Bronchial epithelial cell (primary cell): ENCODE measurements around the gene TMEM233. TPM values are rescaled to one million over a fixed set of nuclear protein-coding genes. Genes with fewer than 3 reads are reported as not detected.

Experiments
- DNase-seq: peaks from one replicate; pipeline ENCODE4 v3.0.0-alpha.2; 2010; ENCODE audit warnings: low read depth
- FAIRE-seq: peaks from 2 replicates; lab custom pipeline; 2011; peaks lifted over from hg19 to GRCh38; lab: Jason Lieb, UNC
- H3K27me3 ChIP-seq: 2 replicates; pipeline ENCODE4 v1.5.1; 2011; ENCODE audit warnings: low read length; ENCODE audit not compliant: control insufficient read depth, insufficient read depth
- H3K36me3 ChIP-seq: 2 replicates; pipeline ENCODE4 v1.5.1; 2011; ENCODE audit warnings: low read length; ENCODE audit not compliant: control insufficient read depth, insufficient read depth
- H3K4me3 ChIP-seq: 2 replicates; pipeline ENCODE4 v1.5.1; 2011; ENCODE audit warnings: mild to moderate bottlenecking, low read depth, low read length, control low read depth
- total RNA-seq: library from RNA; depleted of rRNA; stranded (reverse); fragments of >200 nt; gene quantifications from 2 replicates; pipeline ENCODE4 v1.2.1, GENCODE V29; 2014
- TF ChIP-seq, protein P1 (sequence below): IDR thresholded peaks from 2 replicates; pipeline ENCODE4 v1.5.1; 2011; ENCODE audit warnings: mild to moderate bottlenecking, moderate library complexity, low read length, control low read depth, inconsistent platforms; ENCODE audit not compliant: insufficient read depth, severe bottlenecking

Gene TMEM233
- total RNA-seq, 1 donor from 2014 or later = not detected

DNA sequence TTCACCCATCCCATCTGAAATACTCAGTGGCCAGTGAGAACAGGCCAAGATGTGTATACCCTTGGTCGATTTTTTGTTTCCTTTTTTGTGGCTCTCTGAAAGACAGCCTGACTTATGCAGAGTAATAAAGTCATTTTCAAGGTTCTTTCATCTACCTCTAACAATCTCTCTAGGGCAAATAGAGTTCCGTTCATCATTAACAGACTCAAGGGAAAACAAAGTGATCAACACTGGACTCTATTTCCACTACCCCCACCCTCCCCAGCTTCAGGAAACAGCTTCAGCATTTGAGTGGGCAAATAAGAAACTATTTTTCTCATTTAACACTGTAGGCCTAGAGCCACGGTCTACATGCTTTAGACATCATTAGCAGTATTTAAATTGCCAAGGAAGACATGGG, 90.2 kb downstream of the TMEM233 start:
- Histone ChIP-seq H3K36me3 (peaks cover 10% of the 10 kb centered on the region), H3K4me3 (no peak overlapping the region), H3K27me3 (no peaks in the 10 kb centered on the region)
- FAIRE-seq (no peak), DNase-seq (no peak)
- TF ChIP-seq, protein P1, sequence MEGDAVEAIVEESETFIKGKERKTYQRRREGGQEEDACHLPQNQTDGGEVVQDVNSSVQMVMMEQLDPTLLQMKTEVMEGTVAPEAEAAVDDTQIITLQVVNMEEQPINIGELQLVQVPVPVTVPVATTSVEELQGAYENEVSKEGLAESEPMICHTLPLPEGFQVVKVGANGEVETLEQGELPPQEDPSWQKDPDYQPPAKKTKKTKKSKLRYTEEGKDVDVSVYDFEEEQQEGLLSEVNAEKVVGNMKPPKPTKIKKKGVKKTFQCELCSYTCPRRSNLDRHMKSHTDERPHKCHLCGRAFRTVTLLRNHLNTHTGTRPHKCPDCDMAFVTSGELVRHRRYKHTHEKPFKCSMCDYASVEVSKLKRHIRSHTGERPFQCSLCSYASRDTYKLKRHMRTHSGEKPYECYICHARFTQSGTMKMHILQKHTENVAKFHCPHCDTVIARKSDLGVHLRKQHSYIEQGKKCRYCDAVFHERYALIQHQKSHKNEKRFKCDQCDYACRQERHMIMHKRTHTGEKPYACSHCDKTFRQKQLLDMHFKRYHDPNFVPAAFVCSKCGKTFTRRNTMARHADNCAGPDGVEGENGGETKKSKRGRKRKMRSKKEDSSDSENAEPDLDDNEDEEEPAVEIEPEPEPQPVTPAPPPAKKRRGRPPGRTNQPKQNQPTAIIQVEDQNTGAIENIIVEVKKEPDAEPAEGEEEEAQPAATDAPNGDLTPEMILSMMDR = no peak

DNA sequence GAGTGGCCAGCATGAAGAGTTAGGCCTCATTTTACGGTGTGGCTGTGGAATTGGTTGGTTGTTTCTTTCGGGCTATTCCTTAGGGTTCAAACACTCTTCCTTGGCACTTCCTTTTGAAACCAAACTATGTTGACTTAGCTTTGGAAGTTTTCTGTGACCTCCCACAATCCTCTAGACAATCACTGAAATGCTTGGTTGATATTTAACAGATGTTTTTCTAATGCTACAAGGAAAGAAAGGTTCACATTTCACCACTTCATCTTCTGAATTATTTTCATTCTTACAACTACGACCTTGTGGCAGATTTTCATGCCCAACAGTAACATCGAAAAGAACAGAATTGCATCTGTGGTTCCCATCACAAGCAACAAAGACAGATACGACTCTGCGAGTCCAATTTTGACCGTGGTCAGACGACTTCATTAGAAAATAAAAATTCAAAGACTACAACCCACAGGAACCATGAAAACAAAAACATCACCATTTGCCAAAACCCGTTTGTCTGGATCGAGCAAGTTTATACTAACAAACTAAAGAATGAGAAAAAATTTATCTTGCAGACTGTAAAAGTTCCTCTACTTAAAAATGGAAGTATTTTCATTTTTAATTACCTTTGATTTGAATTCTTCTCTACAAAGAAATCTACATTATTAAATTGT, 91.3 kb downstream of the TMEM233 start:
- no peak for FAIRE-seq

DNA sequence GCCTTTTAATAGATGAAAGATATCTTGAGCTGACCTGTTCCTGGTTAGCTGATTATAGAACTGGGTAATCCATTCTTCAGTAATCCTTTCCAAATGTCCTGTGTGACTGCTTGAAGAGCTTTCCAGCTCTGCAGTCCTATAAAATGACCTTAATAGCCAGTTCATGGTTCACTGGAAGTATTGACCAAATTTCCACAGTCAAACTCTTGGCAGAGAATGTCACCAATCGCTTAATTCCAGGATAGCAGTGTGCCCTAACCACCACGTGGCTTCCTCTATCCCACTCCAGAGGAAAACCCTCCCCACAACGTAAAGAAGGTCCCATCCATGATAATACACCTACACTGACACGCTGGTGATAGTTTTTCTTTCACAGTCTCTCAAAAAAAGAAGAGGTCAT, 91.8 kb downstream of the TMEM233 start:
- no peaks in the 10 kb centered on the region for H3K27me3 ChIP-seq
- no peak for DNase-seq
- H3K36me3 ChIP-seq = peaks cover 3% of the 10 kb centered on the region
- no peak for FAIRE-seq
- TF ChIP-seq, protein P1 = no peak
- no peak overlapping the region for H3K4me3 ChIP-seq

More for the DNA sequence above, 91.3 kb downstream of the TMEM233 start:
- TF ChIP-seq, protein P1 = no peak
- DNase-seq = no peak
- no peaks in the 10 kb centered on the region for H3K27me3 ChIP-seq
- peaks cover 7% of the 10 kb centered on the region for H3K36me3 ChIP-seq
- H3K4me3 ChIP-seq = no peak overlapping the region

DNA sequence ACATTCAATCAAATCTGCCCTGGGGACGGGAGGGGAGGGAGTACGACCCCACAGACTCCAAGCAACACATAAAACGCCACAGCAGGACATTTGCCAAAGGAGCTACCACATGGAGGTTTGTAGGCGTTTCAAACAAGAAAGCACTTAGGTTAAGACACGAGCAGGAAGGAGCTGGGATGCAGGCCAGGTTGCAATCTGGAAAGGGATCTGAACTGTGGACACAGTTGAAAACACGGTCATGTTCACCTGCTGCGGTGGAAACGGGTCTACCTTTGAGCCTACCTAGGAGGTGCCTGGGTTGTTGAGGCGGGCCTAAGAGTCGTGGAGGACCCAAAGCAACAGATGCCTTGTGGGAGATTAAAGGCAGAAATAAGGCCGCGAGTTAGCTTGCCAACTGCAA, 92.8 kb downstream of the TMEM233 start:
- Histone ChIP-seq H3K36me3 (no peaks in the 10 kb centered on the region), H3K27me3 (no peaks in the 10 kb centered on the region), H3K4me3 (no peak overlapping the region)
- FAIRE-seq (no peak), DNase-seq (no peak)
- TF ChIP-seq, protein P1 = no peak

DNA sequence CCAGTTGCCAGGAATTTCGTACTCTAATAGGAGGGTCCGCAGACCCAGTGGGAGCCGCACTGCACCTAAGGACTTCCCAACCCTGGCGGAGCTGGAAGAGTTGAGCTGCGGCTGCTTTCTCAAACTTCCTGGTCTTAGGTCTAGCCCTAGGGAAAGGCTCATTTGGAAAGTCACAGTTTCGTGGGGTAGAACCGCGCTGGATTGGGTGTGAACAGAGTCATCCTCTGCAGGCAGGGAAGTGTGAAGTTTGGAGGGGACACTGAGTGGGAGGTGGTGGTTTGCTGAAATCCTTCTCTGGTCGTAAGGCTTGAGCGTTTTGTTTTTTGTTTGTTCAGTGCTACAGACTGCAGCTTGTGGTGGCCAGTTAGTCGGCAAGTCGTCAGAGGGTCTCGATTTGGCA, 93.2 kb downstream of the TMEM233 start:
- FAIRE-seq = no peak
- H3K36me3 ChIP-seq = no peaks in the 10 kb centered on the region

More for the DNA sequence above, 93.2 kb downstream of the TMEM233 start:
- no peak for DNase-seq
- Histone ChIP-seq H3K27me3 (no peaks in the 10 kb centered on the region), H3K4me3 (no peak overlapping the region)
- TF ChIP-seq, protein P1 = no peak
